HL-60/S4 (cell line): ENCODE results near the gene PALLD.
"Not testable (repeated sequence)": the region's sequence is repeated elsewhere in the genome, so short reads cannot be mapped to it uniquely, and the experiment has no call there.

Source experiments
- in situ Hi-C: fragments of 300-500 bp; cut with MboI; formaldehyde crosslinking; loops from 2 replicates; pipeline ENCODE4 v1.14.3; 2022; ENCODE audit warnings: low sequenced_read_pairs

PALLD gene

DNA sequence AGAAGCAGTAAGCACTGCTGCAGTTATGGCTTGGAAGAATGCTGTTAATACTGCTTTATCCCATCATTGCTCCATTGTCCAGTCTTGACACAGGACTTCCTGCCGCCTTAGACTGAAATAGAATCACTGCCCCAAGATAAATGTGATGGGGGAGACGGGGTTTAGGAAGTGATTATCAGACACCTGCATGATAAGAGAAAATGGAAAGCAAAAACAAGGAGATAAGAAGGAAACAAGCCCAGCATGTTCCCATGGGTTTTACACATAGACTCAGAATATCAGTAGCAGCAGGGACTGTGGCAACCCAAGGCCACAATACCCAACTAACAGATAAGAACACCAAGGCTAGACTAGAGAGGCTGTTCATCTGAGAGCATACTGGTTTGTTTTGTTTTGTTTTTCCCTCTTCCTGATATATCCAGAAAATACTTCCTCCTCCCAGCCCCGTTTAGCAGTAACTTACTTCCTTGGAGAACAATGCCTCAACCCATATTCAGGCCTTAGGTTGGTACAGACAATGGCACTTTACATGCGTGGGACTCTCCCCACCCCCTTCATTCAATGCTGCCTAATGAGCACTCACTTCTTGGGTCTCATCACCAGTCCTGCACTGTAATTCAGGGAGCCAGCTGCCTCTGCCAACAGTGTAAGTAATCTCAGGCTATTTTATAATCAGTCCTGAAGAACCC, 280.6 kb downstream of the PALLD start:
- in situ Hi-C loops = no loop called here

- in situ Hi-C loops = no loop called here
Measured at GRCh38 chr4:168781341-168781740, 284.5 kb downstream of the PALLD start.

GRCh38 chr4:168781926-168782325, 285.1 kb downstream of the PALLD start:
- in situ Hi-C loops = no loop called here

DNA sequence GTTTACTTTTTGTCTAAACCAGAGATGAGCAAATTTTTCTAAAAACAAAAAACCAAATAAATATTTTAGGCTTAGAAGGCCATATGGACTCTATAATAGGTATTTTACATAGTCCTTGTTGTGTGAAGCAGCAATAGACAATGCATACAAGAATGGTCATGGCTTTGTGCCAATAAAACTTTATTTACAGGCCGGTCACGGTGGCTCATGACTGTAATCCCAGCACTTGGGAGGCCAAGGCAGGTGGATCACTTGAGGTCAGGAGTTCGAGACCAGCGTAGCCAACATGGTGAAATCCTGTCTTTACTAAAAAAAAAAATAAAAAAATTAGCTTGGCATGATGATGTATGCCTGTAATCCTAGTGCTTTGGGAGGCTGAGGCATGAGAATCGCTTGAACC, 285.6 kb downstream of the PALLD start:
- in situ Hi-C loops = no loop called here

DNA sequence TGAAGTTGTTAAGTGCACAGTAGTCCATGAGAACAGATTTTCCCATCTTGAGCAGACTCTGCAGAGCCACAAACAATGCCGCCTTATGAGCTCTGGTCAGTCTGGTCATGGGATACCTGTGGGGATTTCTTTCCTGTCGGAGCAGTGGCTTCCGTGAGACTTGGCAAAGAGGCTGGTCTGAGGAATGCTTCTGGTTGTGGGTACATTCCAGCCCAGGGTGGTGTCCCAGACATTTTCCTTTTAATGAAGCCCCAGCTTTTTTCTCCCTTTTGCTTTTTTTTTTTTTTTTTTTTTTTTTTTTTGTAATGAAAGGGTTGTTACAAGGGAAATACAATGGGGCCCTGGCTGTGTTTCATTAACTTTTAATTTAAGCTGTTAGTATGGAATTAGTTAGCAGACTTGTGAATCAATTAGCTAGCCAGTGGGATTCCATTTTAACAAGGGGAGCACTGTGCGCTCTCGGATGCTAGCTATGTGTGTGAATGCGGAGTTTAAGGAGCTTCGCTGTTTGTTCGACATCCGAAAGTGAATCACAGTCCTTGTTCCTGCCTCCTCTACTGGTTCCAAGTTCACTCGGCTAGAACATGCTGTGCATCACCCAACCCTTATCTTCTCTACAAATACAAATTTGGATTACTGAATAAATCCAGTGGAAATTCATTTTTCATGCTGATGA, 288.1 kb downstream of the PALLD start:
- in situ Hi-C loops = no loop called here

DNA sequence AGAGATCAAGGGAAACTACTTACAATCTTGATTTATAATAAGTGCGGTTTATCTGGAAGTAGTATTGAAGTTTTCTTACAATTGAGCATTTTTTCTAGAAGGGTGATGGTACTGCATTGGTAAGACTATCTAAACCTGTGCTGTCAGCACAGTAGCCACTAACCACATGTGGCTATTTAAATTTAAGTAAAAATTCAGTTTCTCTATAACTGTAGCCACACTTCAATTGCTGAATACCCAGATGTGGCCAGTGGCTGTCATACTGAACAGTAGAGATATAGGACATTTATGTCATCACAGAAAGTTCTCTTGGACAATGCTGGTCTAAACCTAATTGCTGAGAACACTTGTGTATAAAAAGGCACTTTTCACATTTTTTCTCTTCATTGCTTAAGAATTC, 290.5 kb downstream of the PALLD start:
- in situ Hi-C loops = no loop called here

DNA sequence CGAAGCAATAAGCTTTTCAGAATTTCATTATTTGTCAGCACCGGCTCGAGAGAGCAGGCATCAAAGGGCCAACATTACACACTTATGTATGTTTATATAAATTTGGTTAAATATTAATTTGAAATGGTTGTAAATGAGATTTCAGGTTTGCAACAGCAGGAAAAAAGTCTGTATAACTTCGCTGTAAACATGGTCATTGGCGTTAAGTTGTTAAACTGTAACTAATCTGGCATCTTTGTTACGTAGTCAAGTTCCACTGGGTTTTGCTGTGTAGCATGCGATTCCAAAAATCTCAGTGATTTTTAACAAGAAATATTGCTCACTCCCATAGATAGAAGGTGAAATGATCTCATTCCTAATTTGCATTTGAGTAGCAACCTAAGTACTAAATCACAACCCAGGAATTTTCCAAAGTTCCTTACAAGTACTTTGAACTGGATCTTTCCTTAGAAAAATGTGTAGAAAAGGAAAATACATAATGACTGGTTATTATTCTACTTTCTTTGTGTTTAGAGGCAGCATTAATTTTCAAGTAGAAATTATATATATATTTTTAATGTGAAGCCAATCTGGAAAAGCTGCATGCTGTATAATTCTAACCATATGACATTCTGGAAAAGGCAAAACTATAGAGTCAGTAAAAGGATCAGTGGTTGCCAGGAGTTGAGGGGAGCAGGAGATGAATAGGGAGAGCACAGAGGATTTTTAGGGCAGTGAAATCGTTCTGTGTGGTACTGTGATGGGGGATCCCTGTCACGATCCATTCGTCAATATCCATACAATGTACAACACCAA, 291.1 kb downstream of the PALLD start:
- in situ Hi-C loops = no loop called here

- in situ Hi-C loops = no loop called here
Measured at GRCh38 chr4:168790898-168791297, 294.0 kb downstream of the PALLD start.

GRCh38 chr4:168791376-168791775, 294.5 kb downstream of the PALLD start:
- in situ Hi-C loops = no loop called here

DNA sequence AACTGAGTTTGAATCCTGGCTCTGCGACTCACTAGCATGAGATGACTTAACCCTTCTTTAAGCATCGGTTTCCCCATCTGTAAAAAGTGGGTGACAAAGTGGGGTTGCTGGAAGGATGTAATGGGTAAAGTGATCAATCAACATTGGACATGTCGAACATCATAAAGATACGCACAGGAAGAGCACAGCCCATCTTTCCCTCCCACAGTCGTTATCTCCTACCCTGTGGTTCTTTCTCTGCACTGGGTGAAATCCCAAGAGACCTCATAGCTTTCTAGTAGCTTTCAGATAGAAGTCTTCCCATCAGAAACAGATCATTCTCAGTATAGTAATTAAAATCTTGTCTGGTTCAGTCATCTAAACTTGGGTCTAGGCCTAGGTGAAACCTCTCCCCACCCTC, 296.7 kb downstream of the PALLD start:
- in situ Hi-C loops = no loop called here

DNA sequence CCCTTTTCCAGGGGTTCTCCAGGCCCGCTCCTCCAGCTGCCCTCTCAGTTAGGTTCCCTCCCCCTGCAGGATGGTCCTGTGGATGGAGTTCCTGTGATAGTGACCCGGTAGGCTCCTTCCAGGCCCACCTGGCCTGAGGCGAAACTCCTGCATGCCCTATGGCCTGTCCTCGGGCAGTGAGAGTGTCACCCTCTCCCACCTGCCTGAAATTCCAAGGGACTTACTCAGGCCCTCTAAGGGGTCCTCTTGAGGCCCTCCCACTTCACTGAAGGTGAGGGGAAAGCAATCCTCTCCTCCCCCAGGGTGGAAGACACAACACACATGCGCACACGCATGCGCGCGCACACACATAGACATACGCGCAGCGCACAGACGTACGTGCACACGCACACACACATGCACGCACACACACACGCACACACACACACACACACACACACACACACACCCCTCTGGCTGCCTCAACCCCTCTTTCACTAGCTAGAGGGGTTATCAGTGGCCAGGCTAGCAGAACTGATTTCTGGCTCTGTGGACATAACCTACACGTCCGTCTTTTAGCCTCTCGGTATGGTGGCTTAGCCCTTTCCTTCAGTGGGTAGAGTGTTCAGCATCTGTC, 297.3 kb downstream of the PALLD start:
- in situ Hi-C loops = no loop called here

- in situ Hi-C loops = no loop called here
Measured at GRCh38 chr4:168794881-168795280, 298.0 kb downstream of the PALLD start.

DNA sequence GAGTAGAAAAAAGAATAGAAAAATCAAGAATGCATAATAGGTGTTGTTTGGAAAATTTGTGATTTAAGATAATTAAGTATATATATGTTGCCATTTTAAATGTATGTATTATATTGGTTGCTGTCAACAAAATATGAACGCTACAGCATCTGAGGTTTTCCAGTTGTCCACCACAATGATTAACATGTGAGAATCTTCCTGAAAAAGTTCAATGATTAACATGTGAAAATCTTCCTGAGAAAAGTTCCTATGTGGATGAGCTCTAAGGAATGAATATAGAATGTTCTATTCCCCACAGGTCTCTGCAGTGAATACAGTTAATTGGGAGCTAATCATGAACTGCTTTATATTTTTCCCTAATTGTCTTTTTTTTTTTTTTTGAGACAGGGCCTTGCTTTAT, 298.5 kb downstream of the PALLD start:
- in situ Hi-C loops = no loop called here

DNA sequence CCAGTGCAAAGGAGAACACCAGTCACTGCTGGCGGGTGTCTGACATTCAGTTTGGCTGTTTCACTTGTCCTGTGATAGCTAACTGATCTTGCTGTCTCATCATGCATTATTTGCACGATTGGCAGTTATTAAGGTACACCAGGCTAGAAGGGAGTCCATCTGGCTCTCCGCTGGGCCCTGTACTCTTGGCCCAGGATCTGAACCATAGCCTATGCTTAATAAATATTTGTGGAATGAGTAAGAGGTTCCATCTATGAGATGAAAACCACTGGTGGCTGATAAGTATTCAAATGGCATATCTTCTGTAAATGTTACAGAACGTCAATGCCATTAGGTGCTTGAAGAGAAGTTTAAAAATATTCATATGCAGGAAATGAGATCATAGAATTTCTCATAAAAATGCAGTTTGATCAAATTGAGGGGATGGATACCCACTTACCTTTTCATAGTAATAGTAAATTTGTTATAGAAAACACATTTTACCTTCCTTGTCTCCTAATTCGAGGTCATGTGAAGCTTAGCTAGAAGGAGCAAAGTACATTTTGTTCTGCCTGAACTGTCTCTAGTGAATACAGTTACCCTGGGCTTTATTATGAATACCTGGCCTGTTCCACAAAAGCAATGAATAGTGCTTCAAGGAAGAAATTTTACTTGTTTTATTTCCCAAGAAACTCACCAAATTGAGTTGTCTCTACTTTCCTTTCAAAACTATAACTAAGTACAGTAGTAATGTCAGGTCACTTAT, 299.7 kb downstream of the PALLD start:
- in situ Hi-C loops = no loop called here

- in situ Hi-C loops = no loop called here
Measured at GRCh38 chr4:168797194-168797593, 300.3 kb downstream of the PALLD start.

DNA sequence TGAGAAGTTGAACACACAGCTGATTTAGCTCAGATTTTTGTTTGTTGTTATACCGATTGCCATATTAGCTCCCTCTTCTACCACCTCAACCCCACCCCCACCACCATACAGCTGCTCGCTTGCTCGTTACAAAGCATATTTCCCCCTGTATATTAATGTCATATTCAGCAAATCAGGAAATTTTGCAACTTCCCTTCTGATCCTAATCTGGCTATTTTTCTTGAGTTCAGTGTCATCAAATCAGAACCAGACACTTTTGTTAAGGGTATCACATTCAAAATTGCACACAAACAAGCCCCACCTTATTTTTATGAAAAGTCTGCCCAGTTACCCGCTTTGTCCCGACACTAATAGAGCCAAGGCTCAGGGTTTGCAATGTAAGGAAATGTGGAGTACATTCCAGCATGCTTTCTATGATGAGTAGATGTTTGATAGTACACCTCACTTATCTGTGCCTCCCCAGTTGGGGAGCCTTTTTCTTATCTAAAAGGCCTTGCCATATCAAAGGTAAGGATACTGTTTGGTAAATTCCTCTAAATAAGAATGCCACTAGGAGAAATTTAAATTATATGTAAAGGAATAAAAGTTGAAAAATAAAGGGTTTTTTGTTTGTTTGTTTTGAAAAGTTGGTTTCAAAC, 301.0 kb downstream of the PALLD start:
- in situ Hi-C loops = no loop called here

DNA sequence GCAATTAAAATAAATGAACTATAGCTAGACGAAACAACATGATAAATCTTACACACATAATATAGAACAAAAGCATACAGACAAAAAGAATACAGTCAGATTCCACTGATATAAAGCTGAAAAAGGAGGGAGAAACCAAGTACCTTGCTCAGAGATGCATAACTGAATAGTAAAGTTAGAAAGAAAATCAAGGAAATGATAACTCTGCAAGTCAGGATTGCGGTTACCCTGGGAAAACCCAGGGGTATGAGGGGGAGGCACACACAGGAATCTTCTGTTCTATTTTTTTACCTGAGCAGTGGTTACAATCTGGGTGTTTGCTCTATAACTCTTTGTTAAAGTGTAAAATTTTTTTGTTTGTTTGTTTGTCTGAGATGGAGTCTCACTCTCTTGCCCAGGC, 304.1 kb downstream of the PALLD start:
- in situ Hi-C loops = no loop called here

GRCh38 chr4:168802222-168802621, 305.4 kb downstream of the PALLD start:
- in situ Hi-C loops = no loop called here

GRCh38 chr4:168803052-168803451, 306.2 kb downstream of the PALLD start:
- in situ Hi-C loops = not testable (repeated sequence)

- in situ Hi-C loops = no loop called here
Measured at GRCh38 chr4:168803732-168804131, 306.9 kb downstream of the PALLD start.
